Gastrocnemius medialis (tissue), 4 donors: ENCODE measurements around the gene ZNF318. TPM values are rescaled to one million over a fixed set of nuclear protein-coding genes. Genes with fewer than 3 reads are reported as not detected.

Source experiments
- ATAC-seq, 2 donors: fragments of 150-250 bp; one replicate each; pipeline ENCODE4 v1.9.1; 2016
- DNase-seq, 2 donors: peaks; one replicate each; pipeline ENCODE4 v3.0.0-alpha.2; 2019
- H3K27ac ChIP-seq, 4 donors: fragments of 200-600 bp; sonication (generic); 1 replicate in 1 of 4; 2 replicates in 3 of 4; pipeline ENCODE4 v1.5.1; 2016 to 2018; ENCODE audit warnings: mild to moderate bottlenecking in 2 of 4, moderate library complexity in 1 of 4
- H3K27me3 ChIP-seq, 3 donors: fragments of 200-600 bp; sonication (generic) in 2 of 3; 1 replicate in 1 of 3; 2 replicates in 2 of 3; pipeline versions ENCODE4 v1.5.1 to v1.6.0; 2016 to 2019; ENCODE audit warnings: mild to moderate bottlenecking in 1 of 3, moderate library complexity in 1 of 3
- H3K36me3 ChIP-seq, 2 donors: fragments of 200-600 bp; sonication (generic) in 1 of 2; one replicate each; pipeline ENCODE4 v1.5.1; 2017 to 2018
- H3K4me1 ChIP-seq, 2 donors: fragments of 200-600 bp; sonication (generic) in 1 of 2; one replicate each; pipeline ENCODE4 v1.5.1; 2016 to 2017; ENCODE audit warnings: mild to moderate bottlenecking in 2 of 2
- H3K4me3 ChIP-seq, 4 donors: fragments of 200-600 bp; sonication (generic) in 3 of 4; 1 replicate in 1 of 4; 2 replicates in 3 of 4; pipeline ENCODE4 v1.5.1; 2016 to 2019; ENCODE audit warnings: mild to moderate bottlenecking in 2 of 4
- H3K9me3 ChIP-seq, 3 donors: fragments of 200-600 bp; sonication (generic) in 2 of 3; 1 replicate in 1 of 3; 2 replicates in 2 of 3; pipeline ENCODE4 v1.5.1; 2016 to 2019
- POLR2A ChIP-seq, 2 donors: fragments of 450-650 bp; IDR thresholded peaks; one replicate each; pipeline ENCODE4 v1.6.1; 2017; ENCODE audit warnings: antibody characterized with exemption in 2 of 2, mild to moderate bottlenecking in 2 of 2, moderate library complexity in 2 of 2
- in situ Hi-C, 4 donors: fragments of 200-750 bp; cut with MboI; loops; one replicate each; pipeline versions ENCODE4 v1.15.0 to v1.8.0; 2017; ENCODE audit warnings: low sequenced_read_pairs in 4 of 4
- intact Hi-C: fragments of 100-400 bp; cut with DNase I; formaldehyde crosslinking; loops from one replicate; pipeline ENCODE4 v1.15.1; 2023; ENCODE audit warnings: low total_unique reads
- total RNA-seq, 4 donors: library from RNA; depleted of rRNA; stranded (reverse); fragments of >200 nt; gene quantifications; one replicate each; pipeline versions ENCODE4 v1.1.0 to v1.2.3, GENCODE V29; 2016
- TF ChIP-seq, protein P1 (sequence below), 5 experiments: fragments of 450-650 bp in 3 of 5; fragments of 200-600 bp in 2 of 5; sonication (generic) in 2 of 5; IDR thresholded peaks in 4 of 5; conservative IDR thresholded peaks in 1 of 5; 1 replicate in 4 of 5; 2 replicates in 1 of 5; pipeline ENCODE4 v1.5.1; 2016 to 2019; ENCODE audit warnings: antibody characterized with exemption in 5 of 5, mild to moderate bottlenecking in 3 of 5, moderate library complexity in 3 of 5

The ZNF318 gene
- total RNA-seq, 4 donors from 2014 or later: 9.9 to 13.8 (median 12.4) TPM

DNA sequence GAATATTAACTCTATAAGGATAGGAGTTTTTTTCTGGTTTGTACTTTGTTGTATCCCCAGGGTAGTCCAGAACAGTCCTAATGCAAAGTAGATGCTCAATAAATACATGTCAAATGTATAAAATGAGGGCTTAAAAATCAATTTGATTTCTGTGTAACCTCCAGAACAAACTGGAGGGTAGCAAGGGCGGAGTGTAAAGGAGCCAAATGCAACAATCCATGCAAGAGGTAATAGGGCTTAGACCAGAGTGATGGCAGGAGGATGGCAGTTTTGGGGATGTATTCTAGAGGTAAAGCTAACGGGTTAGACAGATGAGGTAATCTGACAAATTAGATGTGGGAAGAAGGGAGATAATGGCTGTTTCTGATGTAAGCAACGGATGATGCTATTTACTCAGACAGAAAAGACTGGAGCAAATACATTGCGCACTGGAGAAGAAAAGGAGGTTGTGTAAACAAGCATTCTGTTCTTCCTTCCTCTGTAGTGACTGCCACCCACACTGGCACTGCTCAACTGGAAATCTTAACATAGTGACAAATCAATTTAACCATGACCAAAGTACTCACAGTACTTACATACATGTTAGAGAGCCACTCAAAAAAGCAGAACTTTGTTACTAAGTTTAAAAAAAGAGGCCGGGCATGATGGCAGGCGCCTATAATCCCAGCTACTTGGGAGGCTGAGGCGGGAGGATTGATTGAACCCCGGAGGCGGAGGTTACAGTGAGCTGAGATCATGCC, 2.0 kb downstream of the ZNF318 start:
- TF ChIP-seq POLR2A (IDR thresholded peaks at IDR 0.05): no peak
- TF ChIP-seq, protein P1, sequence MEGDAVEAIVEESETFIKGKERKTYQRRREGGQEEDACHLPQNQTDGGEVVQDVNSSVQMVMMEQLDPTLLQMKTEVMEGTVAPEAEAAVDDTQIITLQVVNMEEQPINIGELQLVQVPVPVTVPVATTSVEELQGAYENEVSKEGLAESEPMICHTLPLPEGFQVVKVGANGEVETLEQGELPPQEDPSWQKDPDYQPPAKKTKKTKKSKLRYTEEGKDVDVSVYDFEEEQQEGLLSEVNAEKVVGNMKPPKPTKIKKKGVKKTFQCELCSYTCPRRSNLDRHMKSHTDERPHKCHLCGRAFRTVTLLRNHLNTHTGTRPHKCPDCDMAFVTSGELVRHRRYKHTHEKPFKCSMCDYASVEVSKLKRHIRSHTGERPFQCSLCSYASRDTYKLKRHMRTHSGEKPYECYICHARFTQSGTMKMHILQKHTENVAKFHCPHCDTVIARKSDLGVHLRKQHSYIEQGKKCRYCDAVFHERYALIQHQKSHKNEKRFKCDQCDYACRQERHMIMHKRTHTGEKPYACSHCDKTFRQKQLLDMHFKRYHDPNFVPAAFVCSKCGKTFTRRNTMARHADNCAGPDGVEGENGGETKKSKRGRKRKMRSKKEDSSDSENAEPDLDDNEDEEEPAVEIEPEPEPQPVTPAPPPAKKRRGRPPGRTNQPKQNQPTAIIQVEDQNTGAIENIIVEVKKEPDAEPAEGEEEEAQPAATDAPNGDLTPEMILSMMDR (IDR thresholded peaks at IDR 0.05 in 4 of 5, conservative IDR thresholded peaks at IDR 0.05 in 1 of 5): no peak
- Histone ChIP-seq H3K36me3 (peaks cover 0 to 25% of the 10 kb centered on the region in 2 donors), H3K4me1 (peaks cover 11 to 17% of the 10 kb centered on the region in 2 donors), H3K27me3 (no peaks in the 10 kb centered on the region), H3K9me3 (no peaks in the 10 kb centered on the region), H3K27ac (no peak overlapping the region), H3K4me3 (peak overlapping the region in 2 of 4 donors; percentile 79 to 92)
- no peak for ATAC-seq
- DNase-seq: no peak
- in situ Hi-C loops: no loop called here
- intact Hi-C loops: loop anchor here (5.0 kb wide), 2 partner anchors 140 to 195 kb away; partner anchors contain the start of gene SRF

DNA sequence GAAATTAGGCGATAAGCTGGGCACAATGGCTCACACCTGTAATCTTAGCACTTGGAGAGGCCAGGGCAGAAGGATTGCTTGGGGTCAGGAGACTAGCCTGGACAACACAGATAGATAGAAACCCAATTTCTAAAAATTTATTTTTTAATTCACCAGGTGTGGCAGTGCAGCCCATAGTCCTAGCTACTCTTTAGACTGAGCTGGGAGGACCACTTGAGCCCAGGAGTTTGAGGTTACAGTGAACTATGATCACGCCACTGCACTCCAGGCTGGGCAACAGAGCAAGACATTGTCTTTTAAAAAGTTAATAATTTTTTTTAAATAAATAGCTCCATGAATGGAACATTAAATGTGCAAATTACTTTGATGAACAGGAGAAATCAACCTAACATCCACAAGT, 8.2 kb downstream of the ZNF318 start:
- no peak for DNase-seq
- H3K27ac ChIP-seq: no peak overlapping the region
- H3K9me3 ChIP-seq: no peaks in the 10 kb centered on the region
- H3K4me1 ChIP-seq: no peaks in the 10 kb centered on the region
- in situ Hi-C loops (no loop called here), intact Hi-C loops (no loop called here)
- H3K27me3 ChIP-seq: no peaks in the 10 kb centered on the region
- TF ChIP-seq POLR2A (IDR thresholded peaks at IDR 0.05): no peak
- TF ChIP-seq, protein P1 (IDR thresholded peaks at IDR 0.05 in 4 of 5, conservative IDR thresholded peaks at IDR 0.05 in 1 of 5): no peak
- ATAC-seq: no peak
- no peak overlapping the region for H3K4me3 ChIP-seq
- H3K36me3 ChIP-seq: peaks cover 0 to 58% of the 10 kb centered on the region in 2 donors

DNA sequence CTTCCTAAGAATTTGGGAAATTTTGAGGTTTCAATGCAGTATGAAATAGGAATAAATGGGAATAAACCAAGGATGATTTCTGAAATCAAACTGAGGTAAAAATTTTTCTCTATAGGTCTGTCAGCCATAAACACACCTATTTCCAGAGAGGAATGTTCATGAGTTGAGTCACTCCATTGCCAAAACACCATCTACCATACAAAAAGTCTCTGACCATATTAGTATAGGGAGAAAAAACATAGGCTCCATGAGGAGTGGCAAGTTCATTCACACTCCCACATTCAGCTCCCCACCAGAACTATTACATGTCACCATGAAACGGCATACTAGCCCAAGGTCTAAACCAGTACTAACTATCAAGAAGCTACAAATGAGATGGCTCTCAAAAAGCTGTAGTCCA, 9.6 kb downstream of the ZNF318 start:
- Histone ChIP-seq H3K4me1 (no peaks in the 10 kb centered on the region), H3K4me3 (no peak overlapping the region), H3K36me3 (peaks cover 0 to 71% of the 10 kb centered on the region in 2 donors), H3K27ac (no peak overlapping the region), H3K9me3 (no peaks in the 10 kb centered on the region), H3K27me3 (no peaks in the 10 kb centered on the region)
- ATAC-seq (no peak), DNase-seq (no peak)
- intact Hi-C loops (no loop called here), in situ Hi-C loops (no loop called here)
- TF ChIP-seq, protein P1 (IDR thresholded peaks at IDR 0.05 in 4 of 5, conservative IDR thresholded peaks at IDR 0.05 in 1 of 5): no peak
- TF ChIP-seq POLR2A (IDR thresholded peaks at IDR 0.05): no peak

DNA sequence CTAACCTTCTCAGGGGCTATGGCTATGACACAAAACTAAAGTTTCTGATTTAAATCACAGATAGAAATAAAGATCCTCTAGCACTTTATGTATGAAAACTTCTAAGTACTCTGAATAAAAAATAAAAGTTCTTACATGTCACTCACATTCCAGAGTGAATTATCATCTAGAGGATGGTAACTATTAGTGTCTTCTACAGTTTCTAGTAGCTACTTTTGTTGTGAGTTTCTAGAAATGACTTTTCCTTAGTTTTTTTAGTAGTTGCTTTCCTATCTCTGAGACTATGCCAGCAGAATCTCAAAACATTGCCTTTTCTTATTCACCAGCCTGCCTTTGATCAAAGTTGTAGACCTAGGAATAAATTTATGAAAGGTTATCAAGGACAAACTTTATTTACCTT, 10.1 kb downstream of the ZNF318 start:
- H3K9me3 ChIP-seq: no peaks in the 10 kb centered on the region
- ATAC-seq (no peak), DNase-seq (no peak)
- in situ Hi-C loops (no loop called here), intact Hi-C loops (no loop called here)
- no peak overlapping the region for H3K27ac ChIP-seq
- H3K36me3 ChIP-seq: peaks cover 0 to 71% of the 10 kb centered on the region in 2 donors
- no peaks in the 10 kb centered on the region for H3K27me3 ChIP-seq
- H3K4me3 ChIP-seq: no peak overlapping the region
- no peaks in the 10 kb centered on the region for H3K4me1 ChIP-seq
- TF ChIP-seq, protein P1 (IDR thresholded peaks at IDR 0.05 in 4 of 5, conservative IDR thresholded peaks at IDR 0.05 in 1 of 5): no peak
- TF ChIP-seq POLR2A (IDR thresholded peaks at IDR 0.05): no peak
